Endothelial cell (in vitro differentiated cells): ENCODE data around the gene MRPS11. TPM values are rescaled to one million over a fixed set of nuclear protein-coding genes. Genes with fewer than 3 reads are reported as not detected.

Experiments used
- DNase-seq: peaks from one replicate; pipeline ENCODE4 v3.0.0; 2021; ENCODE audit warnings: low spot score
- H3K27ac Mint-ChIP-seq: one replicate; pipeline ENCODE4 v1.8.0; 2021; ENCODE audit warnings: mixed read lengths, inconsistent platforms; ENCODE audit not compliant: unreplicated experiment
- H3K27me3 Mint-ChIP-seq: one replicate; pipeline ENCODE4 v1.8.0; 2021; ENCODE audit warnings: mild to moderate bottlenecking, moderate library complexity, mixed read lengths, inconsistent platforms; ENCODE audit not compliant: unreplicated experiment
- H3K36me3 Mint-ChIP-seq: one replicate; pipeline ENCODE4 v1.8.0; 2021; ENCODE audit warnings: mild to moderate bottlenecking, low read depth, mixed read lengths, inconsistent platforms; ENCODE audit not compliant: unreplicated experiment
- H3K4me1 Mint-ChIP-seq: one replicate; pipeline ENCODE4 v1.8.0; 2021; ENCODE audit warnings: mild to moderate bottlenecking, mixed read lengths, inconsistent platforms; ENCODE audit not compliant: unreplicated experiment
- H3K4me3 Mint-ChIP-seq: one replicate; pipeline ENCODE4 v1.8.0; 2021; ENCODE audit warnings: mild to moderate bottlenecking, mixed read lengths, inconsistent platforms; ENCODE audit not compliant: unreplicated experiment
- H3K9me3 Mint-ChIP-seq: one replicate; pipeline ENCODE4 v1.8.0; 2021; ENCODE audit warnings: mixed read lengths, inconsistent platforms; ENCODE audit not compliant: unreplicated experiment
- CTCF ChIP-seq: fragments of 200-600 bp; sonication (generic); IDR thresholded peaks from one replicate; pipeline ENCODE4 v1.5.0; 2021; ENCODE audit warnings: antibody characterized with exemption; ENCODE audit not compliant: unreplicated experiment
- total RNA-seq: library from RNA; stranded (reverse); fragmentation: NEBNext Ultra II Directional; extraction: Animal tissue kit (Norgen Biotek cat#: 25700); gene quantifications from one replicate; pipeline ENCODE4 v1.2.1, GENCODE V29; 2021; ENCODE audit not compliant: unreplicated experiment

The MRPS11 gene
- total RNA-seq, 1 donor from 2014 or later = 42.9 TPM

- H3K4me1 Mint-ChIP-seq = no peaks in the 10 kb centered on the region
- no peak overlapping the region for H3K4me3 Mint-ChIP-seq
- H3K27me3 Mint-ChIP-seq = no peaks in the 10 kb centered on the region
- TF ChIP-seq CTCF = no peak
- no peak for DNase-seq
- H3K27ac Mint-ChIP-seq = no peak overlapping the region
- H3K9me3 Mint-ChIP-seq = no peaks in the 10 kb centered on the region
- H3K36me3 Mint-ChIP-seq = no peaks in the 10 kb centered on the region
Observed at GRCh38 chr15:88489321-88489720, 21.8 kb downstream of the MRPS11 start.

DNA sequence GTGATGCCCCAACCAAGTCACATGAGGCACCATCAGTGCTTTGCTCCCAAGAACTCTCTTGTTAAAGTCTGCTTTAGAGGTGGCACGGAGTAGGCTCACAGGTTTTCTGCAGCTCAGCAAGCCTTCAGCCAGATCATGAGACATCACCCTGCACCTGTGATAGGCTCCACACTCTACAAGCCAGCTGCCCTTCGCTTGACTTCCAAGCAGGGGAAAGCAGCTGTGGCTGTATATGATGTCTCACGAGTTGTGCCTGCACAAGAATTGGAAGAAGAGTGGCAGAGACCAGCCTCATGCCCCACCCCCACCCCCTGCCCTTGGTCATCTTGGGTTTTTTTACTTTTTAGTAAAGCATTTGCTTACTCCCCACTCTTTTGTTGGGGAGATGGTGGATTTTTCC lies 22.5 kb downstream of the MRPS11 start:
- DNase-seq = no peak
- H3K4me3 Mint-ChIP-seq = no peak overlapping the region
- no peak overlapping the region for H3K27ac Mint-ChIP-seq
- no peaks in the 10 kb centered on the region for H3K27me3 Mint-ChIP-seq
- no peak for TF ChIP-seq CTCF
- no peaks in the 10 kb centered on the region for H3K36me3 Mint-ChIP-seq
- no peaks in the 10 kb centered on the region for H3K4me1 Mint-ChIP-seq
- no peaks in the 10 kb centered on the region for H3K9me3 Mint-ChIP-seq

- Mint-ChIP-seq H3K4me1 (no peaks in the 10 kb centered on the region), H3K36me3 (no peaks in the 10 kb centered on the region), H3K27me3 (peaks cover under 1% of the 10 kb centered on the region), H3K9me3 (no peaks in the 10 kb centered on the region), H3K27ac (no peak overlapping the region), H3K4me3 (no peak overlapping the region)
- TF ChIP-seq CTCF = no peak
- DNase-seq = no peak
Observed at GRCh38 chr15:88491158-88491557, 23.6 kb downstream of the MRPS11 start.

DNA sequence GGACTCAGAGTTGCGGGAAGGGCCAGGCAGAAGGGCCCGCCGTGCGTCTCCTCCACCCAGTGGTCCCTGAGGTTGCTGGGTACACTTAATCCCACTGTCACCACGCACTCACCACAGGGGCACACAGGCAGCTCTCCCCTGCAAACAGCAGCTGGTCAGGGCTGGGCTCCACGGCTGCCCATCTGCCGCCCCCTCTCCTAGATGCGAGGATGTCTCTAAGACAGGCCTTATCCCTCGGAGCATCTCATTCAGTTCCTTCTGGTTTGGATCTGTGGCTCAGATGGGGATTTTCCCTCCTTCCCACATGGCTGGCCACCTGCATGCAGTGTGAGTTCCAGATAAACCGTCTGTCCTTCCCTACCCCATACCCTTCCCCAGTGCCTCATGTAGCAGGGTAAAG lies 26.3 kb downstream of the MRPS11 start:
- no peaks in the 10 kb centered on the region for H3K9me3 Mint-ChIP-seq
- no peak overlapping the region for H3K27ac Mint-ChIP-seq
- no peak for TF ChIP-seq CTCF
- H3K27me3 Mint-ChIP-seq = peaks cover 3% of the 10 kb centered on the region
- H3K4me1 Mint-ChIP-seq = peaks cover 5% of the 10 kb centered on the region
- no peak for DNase-seq
- H3K4me3 Mint-ChIP-seq = no peak overlapping the region
- H3K36me3 Mint-ChIP-seq = peaks cover 3% of the 10 kb centered on the region

GRCh38 chr15:88497109-88497765 lies 29.7 kb downstream of the MRPS11 start:
- Mint-ChIP-seq H3K4me1 (peaks cover 5% of the 10 kb centered on the region), H3K36me3 (peaks cover 3% of the 10 kb centered on the region), H3K9me3 (no peaks in the 10 kb centered on the region), H3K27me3 (peaks cover 3% of the 10 kb centered on the region), H3K27ac (no peak overlapping the region), H3K4me3 (no peak overlapping the region)
- no peak for TF ChIP-seq CTCF
- no peak for DNase-seq
